H9 (cell line): ENCODE results near the gene TMEM192. TPM values are rescaled to one million over a fixed set of nuclear protein-coding genes. Genes with fewer than 3 reads are reported as not detected.
A peak's percentile ranks its signal among the peaks of the same experiment; 100 is the strongest.

ENCODE experiments used
- DNase-seq: peaks from one replicate; pipeline ENCODE4 v3.0.0-alpha.2; 2017
- H2AFZ ChIP-seq: one replicate; pipeline ENCODE4 v1.6.1; 2013; ENCODE audit warnings: mild to moderate bottlenecking, low read length, control low read depth, moderate library complexity
- H2AK5ac ChIP-seq: 2 replicates; pipeline ENCODE4 v1.6.1; 2013; ENCODE audit warnings: low read length, control low read depth, mixed read lengths; ENCODE audit not compliant: insufficient read length
- H2BK120ac ChIP-seq: one replicate; pipeline ENCODE4 v1.6.1; 2013; ENCODE audit warnings: low read depth, mild to moderate bottlenecking, low read length, control low read depth, inconsistent platforms; ENCODE audit not compliant: poor library complexity, severe bottlenecking
- H2BK12ac ChIP-seq: 2 replicates; pipeline ENCODE4 v1.6.1; 2013; ENCODE audit warnings: low read length, control low read depth, mixed read lengths, low read depth; ENCODE audit not compliant: insufficient read length
- H2BK15ac ChIP-seq: 2 replicates; pipeline ENCODE4 v1.6.1; 2013; ENCODE audit warnings: low read depth, low read length, control low read depth
- H2BK20ac ChIP-seq: one replicate; pipeline ENCODE4 v1.6.1; 2013; ENCODE audit warnings: low read depth, mild to moderate bottlenecking, low read length, control low read depth, inconsistent platforms; ENCODE audit not compliant: poor library complexity, severe bottlenecking
- H2BK5ac ChIP-seq: 2 replicates; pipeline ENCODE4 v1.6.1; 2013; ENCODE audit warnings: low read length, control low read depth, mixed read lengths; ENCODE audit not compliant: insufficient read length
- H3K14ac ChIP-seq: 2 replicates; pipeline ENCODE4 v1.6.1; 2013; ENCODE audit warnings: low read length, control low read depth; ENCODE audit not compliant: insufficient read depth
- H3K18ac ChIP-seq: 2 replicates; pipeline ENCODE4 v1.6.1; 2013; ENCODE audit warnings: low read depth, mild to moderate bottlenecking, mixed read lengths, low read length, control low read depth; ENCODE audit not compliant: insufficient read length
- H3K23ac ChIP-seq: 2 replicates; pipeline ENCODE4 v1.6.1; 2013; ENCODE audit warnings: low read length, control low read depth, mixed read lengths, low read depth; ENCODE audit not compliant: insufficient read length
- H3K23me2 ChIP-seq: 2 replicates; pipeline ENCODE4 v1.6.1; 2013; ENCODE audit warnings: low read depth, mild to moderate bottlenecking, mixed read lengths, low read length, control low read depth; ENCODE audit not compliant: insufficient read length, poor library complexity, severe bottlenecking
- H3K27ac ChIP-seq: 2 replicates; pipeline ENCODE4 v1.5.1; 2013; ENCODE audit warnings: low read length, control low read depth, mixed read lengths, low read depth; ENCODE audit not compliant: insufficient read length
- H3K27me3 ChIP-seq: 2 replicates; pipeline ENCODE4 v1.6.1; 2013; ENCODE audit warnings: low read length, control low read depth, inconsistent platforms; ENCODE audit not compliant: insufficient read depth
- H3K4ac ChIP-seq: 2 replicates; pipeline ENCODE4 v1.6.1; 2013; ENCODE audit warnings: low read depth, mild to moderate bottlenecking, control low read depth, inconsistent platforms, low read length, moderate library complexity
- H3K4me1 ChIP-seq: 2 replicates; pipeline ENCODE4 v1.6.1; 2013; ENCODE audit warnings: low read length, control low read depth, inconsistent platforms; ENCODE audit not compliant: insufficient read depth
- H3K4me2 ChIP-seq: 2 replicates; pipeline ENCODE4 v1.6.1; 2013; ENCODE audit warnings: low read length, control low read depth, mixed read lengths; ENCODE audit not compliant: insufficient read length, insufficient read depth
- H3K56ac ChIP-seq: 2 replicates; pipeline ENCODE4 v1.6.1; 2013; ENCODE audit warnings: low read depth, mild to moderate bottlenecking, mixed read lengths, low read length, control low read depth; ENCODE audit not compliant: insufficient read length
- H3K79me1 ChIP-seq: 2 replicates; pipeline ENCODE4 v1.6.1; 2013; ENCODE audit warnings: low read depth, mild to moderate bottlenecking, moderate library complexity, low read length, control low read depth, inconsistent platforms; ENCODE audit not compliant: insufficient read depth, poor library complexity, severe bottlenecking
- H3K79me2 ChIP-seq: 2 replicates; pipeline ENCODE4 v1.6.1; 2013; ENCODE audit warnings: low read length, control low read depth, inconsistent platforms; ENCODE audit not compliant: insufficient read depth
- H3K9ac ChIP-seq: 2 replicates; pipeline ENCODE4 v1.6.1; 2013; ENCODE audit warnings: low read length, control low read depth, mixed read lengths; ENCODE audit not compliant: insufficient read length; ENCODE audit errors: extremely low read depth
- H3K9me3 ChIP-seq: one replicate; pipeline ENCODE4 v1.6.1; 2013; ENCODE audit warnings: low read depth, low read length, inconsistent platforms; ENCODE audit not compliant: control insufficient read depth
- H3T11ph ChIP-seq: one replicate; pipeline ENCODE4 v1.6.1; 2013; ENCODE audit warnings: mild to moderate bottlenecking, low read length, control low read depth, inconsistent platforms
- H4K20me1 ChIP-seq: one replicate; pipeline ENCODE4 v1.6.1; 2013; ENCODE audit not compliant: control insufficient read depth, insufficient read length, insufficient read depth
- H4K5ac ChIP-seq: 2 replicates; pipeline ENCODE4 v1.6.1; 2013; ENCODE audit warnings: low read depth, mild to moderate bottlenecking, mixed read lengths, low read length, control low read depth; ENCODE audit not compliant: insufficient read length
- H4K8ac ChIP-seq: replicated peaks from 2 replicates; pipeline ENCODE4 v1.6.1; 2013; ENCODE audit warnings: low read length, control low read depth, mixed read lengths, low read depth; ENCODE audit not compliant: insufficient read length
- H4K91ac ChIP-seq: 2 replicates; pipeline ENCODE4 v1.6.1; 2013; ENCODE audit warnings: low read depth, mild to moderate bottlenecking, moderate library complexity, mixed read lengths, low read length, control low read depth; ENCODE audit not compliant: insufficient read length
- H3K27ac Mint-ChIP-seq, 3 experiments: 2 replicates in 2 of 3; 3 replicates in 1 of 3; pipeline ENCODE4 v1.8.0; 2020 to 2021; ENCODE audit warnings: mixed read lengths in 3 of 3, mild to moderate bottlenecking in 1 of 3, moderate library complexity in 1 of 3
- H3K27me3 Mint-ChIP-seq: 2 replicates; pipeline ENCODE4 v1.8.0; 2021; ENCODE audit warnings: low read depth, mild to moderate bottlenecking, moderate library complexity, mixed read lengths
- H3K36me3 Mint-ChIP-seq, 3 experiments: 2 replicates in 2 of 3; 3 replicates in 1 of 3; pipeline ENCODE4 v1.8.0; 2020 to 2021; ENCODE audit warnings: low read depth in 3 of 3, mixed read lengths in 3 of 3; ENCODE audit not compliant: insufficient read depth in 1 of 3
- H3K4me1 Mint-ChIP-seq, 2 experiments: 2 replicates each; pipeline ENCODE4 v1.8.0; 2020; ENCODE audit warnings: mixed read lengths in 2 of 2
- H3K4me3 Mint-ChIP-seq, 2 experiments: 2 replicates in 1 of 2; 3 replicates in 1 of 2; pipeline ENCODE4 v1.8.0; 2020 to 2021; ENCODE audit warnings: mild to moderate bottlenecking in 2 of 2, mixed read lengths in 2 of 2, moderate library complexity in 1 of 2
- H3K9me3 Mint-ChIP-seq, 2 experiments: 2 replicates in 1 of 2; 3 replicates in 1 of 2; pipeline ENCODE4 v1.8.0; 2020; ENCODE audit warnings: mild to moderate bottlenecking in 2 of 2, mixed read lengths in 2 of 2, moderate library complexity in 1 of 2
- WGBS: extraction: QIAGEN DNeasy Blood & Tissue Kit; methylation state at CpG from one replicate; pipeline ENCODE4 v1.1.7; 2013; ENCODE audit warnings: missing lambda C conversion rate, low lambda C conversion rate, mixed read lengths; ENCODE audit not compliant: insufficient read length; ENCODE audit errors: extremely low coverage; 5-methylcytosine and 5-hydroxymethylcytosine counted together
- total RNA-seq: library from RNA; stranded (reverse); gene quantifications from 2 replicates; pipeline ENCODE4 v1.2.1, GENCODE V29; 2021
- TF ChIP-seq, protein P1 (sequence below): fragments of 200-600 bp; sonication (generic); conservative IDR thresholded peaks from 3 replicates; pipeline ENCODE4 v1.8.0; 2021; ENCODE audit warnings: antibody characterized with exemption, mild to moderate bottlenecking

The TMEM192 gene
- total RNA-seq, 1 experiment from 2014 or later: 8.3 TPM

DNA sequence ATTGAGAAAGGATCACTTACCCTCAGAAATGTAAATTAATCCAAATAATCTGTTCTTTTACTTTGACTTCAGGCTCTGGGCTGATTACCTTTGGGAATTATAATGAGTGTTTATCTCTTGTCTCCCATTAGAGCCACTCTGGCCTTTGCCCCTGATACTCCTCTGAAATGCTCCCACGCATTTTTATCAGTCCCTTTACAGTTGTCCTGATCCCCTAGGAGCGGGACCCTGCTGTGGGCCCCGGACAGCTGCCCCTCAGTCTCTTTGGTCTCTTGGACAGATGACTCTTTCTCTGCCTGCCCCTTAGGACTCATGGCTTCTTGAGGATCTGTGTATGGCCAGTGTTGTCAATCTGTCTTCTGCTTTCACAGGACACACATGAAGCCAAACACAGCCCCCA lies 60.0 kb downstream of the TMEM192 start:
- WGBS: no CpG with 5 or more reads among the region's 3 CpGs
- Histone ChIP-seq H3K79me1 (no peaks in the 10 kb centered on the region), H3K14ac (no peak overlapping the region), H3K4me1 (no peaks in the 10 kb centered on the region), H3K23me2 (no peaks in the 10 kb centered on the region), H3K27ac (no peak overlapping the region), H2AFZ (no peak overlapping the region), H3K9ac (no peak overlapping the region), H2BK12ac (no peak overlapping the region), H4K91ac (no peak overlapping the region), H2BK5ac (no peak overlapping the region), H3K79me2 (no peaks in the 10 kb centered on the region), H3K18ac (no peak overlapping the region), H3T11ph (no peak overlapping the region), H3K9me3 (no peaks in the 10 kb centered on the region), H4K8ac (no peak overlapping the region), H3K56ac (no peak overlapping the region), H3K4ac (no peak overlapping the region), H2AK5ac (no peak overlapping the region), H3K27me3 (no peaks in the 10 kb centered on the region), H3K4me2 (no peak overlapping the region), H2BK120ac (no peak overlapping the region), H4K5ac (no peak overlapping the region), H3K23ac (no peak overlapping the region), H2BK15ac (no peak overlapping the region; the same call in 1 of the 2 replicates), H4K20me1 (no peaks in the 10 kb centered on the region), H2BK20ac (no peak overlapping the region)
- no peaks in the 10 kb centered on the region for H3K36me3 Mint-ChIP-seq
- no peak overlapping the region for H3K4me3 Mint-ChIP-seq
- DNase-seq: no peak
- H3K27ac Mint-ChIP-seq: peak overlapping the region in 2 of 3 experiments; percentile 45 to 70; a peak in 2 of 7 replicates
- H3K9me3 Mint-ChIP-seq: no peaks in the 10 kb centered on the region
- peaks cover 12 to 13% of the 10 kb centered on the region in 2 experiments for H3K4me1 Mint-ChIP-seq
- TF ChIP-seq, protein P1, sequence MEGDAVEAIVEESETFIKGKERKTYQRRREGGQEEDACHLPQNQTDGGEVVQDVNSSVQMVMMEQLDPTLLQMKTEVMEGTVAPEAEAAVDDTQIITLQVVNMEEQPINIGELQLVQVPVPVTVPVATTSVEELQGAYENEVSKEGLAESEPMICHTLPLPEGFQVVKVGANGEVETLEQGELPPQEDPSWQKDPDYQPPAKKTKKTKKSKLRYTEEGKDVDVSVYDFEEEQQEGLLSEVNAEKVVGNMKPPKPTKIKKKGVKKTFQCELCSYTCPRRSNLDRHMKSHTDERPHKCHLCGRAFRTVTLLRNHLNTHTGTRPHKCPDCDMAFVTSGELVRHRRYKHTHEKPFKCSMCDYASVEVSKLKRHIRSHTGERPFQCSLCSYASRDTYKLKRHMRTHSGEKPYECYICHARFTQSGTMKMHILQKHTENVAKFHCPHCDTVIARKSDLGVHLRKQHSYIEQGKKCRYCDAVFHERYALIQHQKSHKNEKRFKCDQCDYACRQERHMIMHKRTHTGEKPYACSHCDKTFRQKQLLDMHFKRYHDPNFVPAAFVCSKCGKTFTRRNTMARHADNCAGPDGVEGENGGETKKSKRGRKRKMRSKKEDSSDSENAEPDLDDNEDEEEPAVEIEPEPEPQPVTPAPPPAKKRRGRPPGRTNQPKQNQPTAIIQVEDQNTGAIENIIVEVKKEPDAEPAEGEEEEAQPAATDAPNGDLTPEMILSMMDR: no peak
- no peaks in the 10 kb centered on the region for H3K27me3 Mint-ChIP-seq
